ENCODE results near the gene GPC5.

DNA sequence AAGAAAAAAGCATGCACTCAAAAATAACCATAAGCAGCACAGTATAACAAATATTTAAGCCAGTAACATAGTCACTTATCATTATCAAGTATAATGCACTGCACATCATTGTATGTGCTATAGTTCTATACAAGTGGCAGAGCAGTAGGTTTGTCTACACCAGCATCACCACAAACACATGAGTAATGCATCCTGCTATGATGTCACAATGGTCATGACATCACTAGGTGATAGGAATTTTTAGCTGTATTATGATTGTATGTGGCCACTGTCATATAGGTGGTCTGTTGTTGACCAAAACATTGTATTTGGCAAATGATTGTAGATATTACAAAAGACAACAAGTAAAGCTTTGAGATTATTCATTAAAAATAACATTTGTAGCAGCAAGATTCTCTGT, 967.5 kb downstream of the GPC5 start:
- TF ChIP-seq EZH2 (IDR thresholded peaks at IDR 0.05; ENCODE audit: borderline replicate concordance, low read depth, low read length, poor library complexity, severe bottlenecking) = no peak
- TF ChIP-seq CTCF (conservative IDR thresholded peaks at IDR 0.05; ENCODE audit: low read depth, low read length) = no peak

All from A673 (cell line).